ENCODE data around the gene SLC30A2.

Gene SLC30A2

DNA sequence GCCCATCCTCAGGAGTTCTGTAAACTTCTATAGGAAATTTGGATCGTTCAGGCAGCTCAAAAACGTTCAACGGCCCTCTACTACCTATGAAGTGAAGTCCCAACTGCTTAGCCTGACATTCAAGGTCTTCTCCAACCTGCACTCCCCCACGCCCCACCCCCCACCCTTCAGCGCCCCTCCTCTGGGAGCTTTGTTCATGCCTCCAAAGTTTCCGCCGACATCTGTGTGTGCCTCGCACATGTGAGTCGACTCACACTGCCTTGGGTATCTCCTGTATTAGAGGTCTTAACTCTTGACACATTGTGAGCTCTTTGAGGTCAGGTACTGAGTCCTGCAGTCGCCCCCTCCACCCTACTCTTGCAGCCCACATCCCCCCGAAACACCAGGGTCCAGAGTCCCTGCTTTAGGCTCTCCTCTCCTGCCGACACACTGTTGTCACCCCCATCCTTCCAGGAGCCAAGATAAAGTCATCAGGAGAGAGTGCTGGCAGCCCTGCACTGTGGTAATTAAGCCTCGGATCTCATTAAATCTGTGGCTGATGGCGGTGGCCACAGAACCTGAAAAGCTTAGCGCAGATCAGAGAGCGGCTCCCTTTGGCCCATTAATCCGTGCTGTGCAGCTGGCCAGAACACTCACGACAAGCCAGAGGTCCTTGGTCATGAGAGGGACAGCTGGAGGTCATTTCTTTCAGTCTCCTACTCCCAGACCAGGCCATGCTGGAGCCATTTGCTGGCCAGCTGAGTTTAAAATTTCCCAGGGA lies 46.7 kb downstream of the SLC30A2 start:
- Histone ChIP-seq H3K36me3 (ENCODE audit: control insufficient read depth in 2 of 2, insufficient read depth in 2 of 2, low read length in 2 of 2) (no peaks in the 10 kb centered on the region), H3K27me3 (ENCODE audit: control insufficient read depth in 2 of 2, insufficient read depth in 2 of 2, low read length in 2 of 2) (no peaks in the 10 kb centered on the region), H3K9me3 (ENCODE audit: control insufficient read depth in 2 of 2, low read length in 2 of 2) (no peaks in the 10 kb centered on the region), H3K27ac (ENCODE audit: low read depth in 2 of 2, low read length in 2 of 2) (no peak overlapping the region), H3K4me1 (ENCODE audit: control insufficient read depth in 2 of 2, insufficient read depth in 2 of 2, low read length in 2 of 2) (peaks cover 12 to 14% of the 10 kb centered on the region in 2 donors), H3K4me3 (ENCODE audit: low read length in 2 of 2) (no peak overlapping the region), H3K9ac (ENCODE audit: low read depth in 1 of 2, low read length in 2 of 2) (no peak overlapping the region)

DNA sequence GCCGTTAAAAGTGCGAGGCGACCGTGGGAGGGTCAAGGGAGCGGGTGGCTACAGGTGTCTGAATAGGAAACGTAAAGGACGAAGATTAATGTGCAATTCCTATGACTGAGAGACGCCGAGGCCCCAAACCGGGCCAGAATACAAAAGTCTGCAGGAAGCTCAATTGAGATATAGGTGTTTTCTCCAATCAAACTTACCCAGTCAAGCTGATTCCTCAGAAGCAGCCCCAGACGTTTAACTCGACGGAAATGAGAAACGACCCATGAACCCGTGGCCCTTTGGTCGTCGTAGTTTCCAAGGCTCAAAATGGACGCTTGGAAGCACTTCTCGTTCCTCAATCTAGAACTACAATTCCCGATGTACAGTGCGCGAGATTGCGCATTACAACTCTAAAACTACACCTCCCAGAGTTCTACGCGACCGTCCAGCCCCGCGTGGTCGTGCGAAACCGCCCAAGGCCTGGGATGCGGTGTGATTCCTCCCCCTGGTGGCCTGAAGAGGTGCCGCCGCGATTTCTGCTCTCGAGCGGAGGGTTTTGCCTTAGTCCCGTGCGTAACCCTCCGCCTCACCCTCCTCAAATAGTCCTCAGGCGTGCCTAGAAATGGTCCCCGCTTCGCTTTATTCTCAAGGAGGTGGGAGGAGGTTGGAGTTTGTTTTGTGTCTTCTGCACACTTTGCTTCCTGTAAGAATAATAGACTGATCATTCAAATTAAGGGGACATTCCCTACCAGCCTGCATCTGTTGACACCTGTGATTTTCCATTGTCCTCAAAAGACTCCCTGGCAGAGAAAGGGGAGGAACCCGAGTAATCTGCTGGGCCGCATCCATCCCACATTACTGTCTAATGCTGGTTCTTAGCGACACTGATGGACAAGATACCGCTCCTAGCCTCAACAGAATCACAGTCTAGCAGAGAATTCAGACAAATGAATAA lies 47.8 kb downstream of the SLC30A2 start, which contains the start of gene PAFAH2:
PAFAH2 (minus strand) TSS at position 236 of the 934 bp plus-strand sequence. CDS start 7,247 bp downstream, outside the sequence.
- H3K4me3 ChIP-seq (ENCODE audit: low read length in 2 of 2) = peak within 1 kb of the TSS; percentile 83 to 88
- peak within 1 kb of the TSS; percentile 73 to 81 for H3K9ac ChIP-seq (ENCODE audit: low read depth in 1 of 2, low read length in 2 of 2)
- H3K36me3 ChIP-seq (ENCODE audit: control insufficient read depth in 2 of 2, insufficient read depth in 2 of 2, low read length in 2 of 2) = peaks cover 0 to 2% of the 10 kb centered on the region in 2 donors
- H3K9me3 ChIP-seq (ENCODE audit: control insufficient read depth in 2 of 2, low read length in 2 of 2) = no peaks in the 10 kb centered on the region
- peak within 1 kb of the TSS; percentile 84 to 86 for H3K27ac ChIP-seq (ENCODE audit: low read depth in 2 of 2, low read length in 2 of 2)
- peaks cover 12 to 14% of the 10 kb centered on the region in 2 donors for H3K4me1 ChIP-seq (ENCODE audit: control insufficient read depth in 2 of 2, insufficient read depth in 2 of 2, low read length in 2 of 2)
- no peaks in the 10 kb centered on the region for H3K27me3 ChIP-seq (ENCODE audit: control insufficient read depth in 2 of 2, insufficient read depth in 2 of 2, low read length in 2 of 2)

DNA sequence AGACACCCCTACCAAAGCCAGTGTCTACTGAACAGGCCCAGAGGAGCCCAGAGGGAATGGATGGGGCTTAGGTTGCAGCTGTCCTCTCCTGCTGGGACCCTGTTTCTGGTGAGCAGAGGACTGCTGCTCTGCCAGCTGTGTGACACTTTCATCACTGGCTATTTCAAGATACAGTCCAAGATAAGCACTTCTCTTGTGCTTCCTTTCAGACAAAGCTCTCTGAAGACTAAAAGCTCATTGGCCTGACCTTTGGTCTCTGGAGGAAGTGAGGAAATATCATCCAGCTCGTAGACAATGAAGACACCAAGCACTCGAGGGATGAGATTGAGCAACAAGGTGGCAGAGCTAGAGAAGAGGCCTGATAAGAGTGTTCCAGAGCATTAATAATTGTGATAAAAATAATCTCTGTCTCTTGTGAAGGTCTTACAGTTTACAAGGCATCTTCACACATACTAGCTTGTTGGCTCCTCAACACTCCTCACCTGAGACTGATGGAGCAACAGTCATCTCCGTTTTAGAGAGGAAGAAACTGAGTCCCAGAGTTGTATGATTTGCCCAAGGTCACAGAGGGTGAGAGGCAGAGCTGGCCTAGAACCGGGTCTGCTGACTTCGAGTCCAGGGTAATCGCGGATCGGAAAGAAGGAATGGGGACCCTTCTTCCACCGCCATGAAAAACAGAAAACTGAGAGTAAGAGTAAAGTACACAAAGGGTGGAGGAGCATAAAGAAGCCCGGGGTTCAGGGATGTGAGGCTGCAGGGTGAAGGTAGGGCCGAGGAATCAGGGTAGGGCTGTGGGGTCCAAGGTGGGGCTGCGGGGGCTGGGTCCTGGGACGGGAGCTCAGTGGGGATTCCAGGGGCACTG lies 48.7 kb downstream of the SLC30A2 start:
- H3K9me3 ChIP-seq (ENCODE audit: control insufficient read depth in 2 of 2, low read length in 2 of 2) = no peaks in the 10 kb centered on the region
- no peaks in the 10 kb centered on the region for H3K27me3 ChIP-seq (ENCODE audit: control insufficient read depth in 2 of 2, insufficient read depth in 2 of 2, low read length in 2 of 2)
- peaks cover 0 to 3% of the 10 kb centered on the region in 2 donors for H3K36me3 ChIP-seq (ENCODE audit: control insufficient read depth in 2 of 2, insufficient read depth in 2 of 2, low read length in 2 of 2)
- peak overlapping the region; percentile 73 to 81 for H3K9ac ChIP-seq (ENCODE audit: low read depth in 1 of 2, low read length in 2 of 2)
- H3K4me1 ChIP-seq (ENCODE audit: control insufficient read depth in 2 of 2, insufficient read depth in 2 of 2, low read length in 2 of 2) = peaks cover 12 to 14% of the 10 kb centered on the region in 2 donors
- peak overlapping the region; percentile 83 to 88 for H3K4me3 ChIP-seq (ENCODE audit: low read length in 2 of 2)
- peak overlapping the region; percentile 84 to 86 for H3K27ac ChIP-seq (ENCODE audit: low read depth in 2 of 2, low read length in 2 of 2)

DNA sequence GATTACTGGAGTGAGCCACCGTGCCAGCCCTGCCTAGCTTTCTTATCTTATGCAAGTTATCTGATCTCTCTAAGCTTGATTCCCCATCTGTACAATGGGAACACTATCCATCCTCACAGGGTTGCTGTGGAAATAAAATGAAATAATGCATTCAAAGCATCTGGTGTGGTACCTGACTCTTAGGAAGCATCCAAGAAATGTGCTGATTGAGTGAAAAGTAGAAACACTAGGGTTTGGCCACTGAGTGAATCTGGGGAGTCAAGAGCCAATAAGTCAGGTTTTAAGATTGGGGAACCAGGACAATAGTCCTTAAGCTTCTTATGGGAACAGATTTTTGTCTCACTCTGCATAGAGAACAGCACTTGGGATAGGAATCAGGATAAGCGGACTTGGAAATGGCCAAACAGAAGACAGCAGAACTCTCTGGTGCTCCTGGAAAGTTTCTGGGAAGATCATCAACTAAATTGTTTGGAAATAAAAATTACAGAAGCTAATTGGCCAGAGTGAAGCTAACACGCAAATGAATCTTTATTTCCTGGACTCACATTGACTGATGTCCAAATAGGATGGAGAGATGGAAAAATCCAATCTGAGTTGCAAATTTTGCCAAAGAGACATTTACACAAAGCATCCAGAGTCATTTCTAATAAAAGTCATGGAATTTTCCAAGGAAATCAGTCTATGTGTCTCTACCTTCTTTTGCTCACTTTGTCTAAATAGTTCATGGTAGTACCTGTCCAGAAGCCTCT lies 51.3 kb downstream of the SLC30A2 start:
- H3K27me3 ChIP-seq (ENCODE audit: control insufficient read depth in 2 of 2, insufficient read depth in 2 of 2, low read length in 2 of 2) = no peaks in the 10 kb centered on the region
- no peak overlapping the region for H3K9ac ChIP-seq (ENCODE audit: low read depth in 1 of 2, low read length in 2 of 2)
- no peak overlapping the region for H3K27ac ChIP-seq (ENCODE audit: low read depth in 2 of 2, low read length in 2 of 2)
- no peaks in the 10 kb centered on the region for H3K9me3 ChIP-seq (ENCODE audit: control insufficient read depth in 2 of 2, low read length in 2 of 2)
- peaks cover 12 to 14% of the 10 kb centered on the region in 2 donors for H3K4me1 ChIP-seq (ENCODE audit: control insufficient read depth in 2 of 2, insufficient read depth in 2 of 2, low read length in 2 of 2)
- no peak overlapping the region for H3K4me3 ChIP-seq (ENCODE audit: low read length in 2 of 2)
- H3K36me3 ChIP-seq (ENCODE audit: control insufficient read depth in 2 of 2, insufficient read depth in 2 of 2, low read length in 2 of 2) = peaks cover 3 to 7% of the 10 kb centered on the region in 2 donors

DNA sequence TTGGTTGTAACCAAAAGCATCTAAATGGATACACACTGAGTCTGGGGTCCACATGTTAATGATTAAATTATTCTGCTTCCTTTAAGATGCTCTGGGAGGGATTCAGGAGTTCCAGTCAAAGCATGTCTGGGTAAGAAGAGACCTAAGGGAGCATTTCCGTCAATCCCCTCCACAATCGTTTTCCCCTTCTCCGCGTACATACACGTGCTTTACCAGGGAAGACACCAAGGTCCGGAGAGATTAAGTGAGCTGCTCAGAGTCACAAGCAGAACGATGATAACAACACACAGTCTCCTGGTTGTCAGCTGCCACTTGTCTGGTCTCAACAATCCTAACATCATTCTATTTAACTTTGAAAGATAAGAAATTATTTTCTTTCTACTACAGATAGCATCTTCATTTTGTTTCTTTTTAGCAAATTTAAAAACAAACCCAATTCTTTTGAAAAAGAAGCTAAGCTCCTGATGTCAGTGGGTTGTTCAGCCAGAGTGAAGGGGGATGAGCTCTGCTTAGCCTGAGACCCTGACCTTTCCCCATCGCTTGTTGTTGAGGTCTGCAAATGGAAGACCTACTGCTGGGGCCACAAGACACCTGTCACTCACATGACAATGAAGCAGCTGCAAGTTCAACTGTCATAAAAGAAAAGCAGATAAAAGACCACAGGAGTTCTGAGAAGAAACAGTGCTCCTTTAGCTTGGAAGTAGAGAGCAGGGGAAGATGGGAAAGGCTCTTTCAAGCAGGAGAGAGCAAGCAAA lies 52.5 kb downstream of the SLC30A2 start:
- Histone ChIP-seq H3K27me3 (ENCODE audit: control insufficient read depth in 2 of 2, insufficient read depth in 2 of 2, low read length in 2 of 2) (no peaks in the 10 kb centered on the region), H3K4me1 (ENCODE audit: control insufficient read depth in 2 of 2, insufficient read depth in 2 of 2, low read length in 2 of 2) (peaks cover 8 to 12% of the 10 kb centered on the region in 2 donors), H3K36me3 (ENCODE audit: control insufficient read depth in 2 of 2, insufficient read depth in 2 of 2, low read length in 2 of 2) (peaks cover 3 to 9% of the 10 kb centered on the region in 2 donors), H3K27ac (ENCODE audit: low read depth in 2 of 2, low read length in 2 of 2) (no peak overlapping the region), H3K9ac (ENCODE audit: low read depth in 1 of 2, low read length in 2 of 2) (no peak overlapping the region), H3K4me3 (ENCODE audit: low read length in 2 of 2) (no peak overlapping the region), H3K9me3 (ENCODE audit: control insufficient read depth in 2 of 2, low read length in 2 of 2) (no peaks in the 10 kb centered on the region)

DNA sequence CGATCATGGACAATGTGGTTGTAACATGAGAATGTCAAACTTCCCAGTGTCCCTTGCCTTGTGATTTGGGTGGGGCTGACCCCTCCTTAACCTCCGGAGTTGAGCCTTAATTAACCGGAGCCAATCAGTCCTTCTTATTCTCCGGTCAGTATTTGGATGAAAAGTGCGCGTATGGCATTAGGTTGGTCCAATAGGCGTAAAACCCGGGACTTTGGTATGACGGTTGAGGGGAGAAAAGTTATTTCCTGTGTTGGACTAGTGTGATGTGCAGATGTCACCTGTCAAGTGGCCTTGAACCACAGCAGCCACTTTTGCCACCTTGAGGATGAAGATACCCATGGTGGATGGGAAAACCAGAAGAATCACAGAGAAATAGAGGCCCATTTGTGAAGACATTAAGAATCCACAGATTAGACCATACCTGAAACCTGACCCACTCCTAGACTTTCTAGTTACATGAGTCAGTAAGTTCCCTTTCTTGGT lies 53.2 kb downstream of the SLC30A2 start:
- Histone ChIP-seq H3K27me3 (ENCODE audit: control insufficient read depth in 2 of 2, insufficient read depth in 2 of 2, low read length in 2 of 2) (no peaks in the 10 kb centered on the region), H3K9ac (ENCODE audit: low read depth in 1 of 2, low read length in 2 of 2) (no peak overlapping the region), H3K4me1 (ENCODE audit: control insufficient read depth in 2 of 2, insufficient read depth in 2 of 2, low read length in 2 of 2) (peaks cover 7 to 11% of the 10 kb centered on the region in 2 donors), H3K27ac (ENCODE audit: low read depth in 2 of 2, low read length in 2 of 2) (no peak overlapping the region), H3K4me3 (ENCODE audit: low read length in 2 of 2) (no peak overlapping the region), H3K9me3 (ENCODE audit: control insufficient read depth in 2 of 2, low read length in 2 of 2) (no peaks in the 10 kb centered on the region), H3K36me3 (ENCODE audit: control insufficient read depth in 2 of 2, insufficient read depth in 2 of 2, low read length in 2 of 2) (peaks cover 9 to 13% of the 10 kb centered on the region in 2 donors)

DNA sequence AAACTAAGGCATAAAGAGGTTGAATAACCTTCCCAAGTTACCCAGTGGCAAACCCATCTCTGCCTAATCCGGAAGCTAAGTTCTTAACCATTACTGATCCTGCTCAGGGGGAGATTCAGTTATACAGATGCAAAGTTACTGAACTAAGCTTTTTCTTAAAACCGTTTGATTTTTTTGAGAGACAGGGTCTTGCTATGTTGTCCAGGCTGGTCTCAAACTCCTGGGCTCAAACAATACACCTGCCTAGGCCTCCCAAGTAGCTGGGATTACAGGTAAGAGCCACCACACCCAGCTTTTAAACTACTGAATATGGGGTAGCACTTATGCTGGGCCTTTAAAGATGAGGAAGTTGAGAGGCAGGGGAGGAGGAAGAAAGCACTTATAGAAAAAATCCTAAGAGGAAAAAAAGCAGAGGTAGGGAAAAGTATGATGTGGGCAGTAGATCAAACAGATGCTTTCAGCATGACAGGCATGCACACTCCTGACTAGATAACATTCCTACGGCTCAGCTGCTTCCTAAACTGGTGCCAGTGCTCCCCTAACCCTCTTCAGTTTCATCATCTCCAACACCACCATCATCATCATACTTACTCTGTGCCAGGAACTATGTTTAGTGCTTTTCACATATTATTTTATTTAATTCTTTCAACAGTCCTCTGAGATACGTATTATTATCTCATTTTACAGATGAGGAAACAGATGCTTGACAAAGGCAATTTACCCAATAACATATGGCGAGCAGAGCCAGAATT lies 53.8 kb downstream of the SLC30A2 start:
- Histone ChIP-seq H3K9me3 (ENCODE audit: control insufficient read depth in 2 of 2, low read length in 2 of 2) (no peaks in the 10 kb centered on the region), H3K4me1 (ENCODE audit: control insufficient read depth in 2 of 2, insufficient read depth in 2 of 2, low read length in 2 of 2) (peaks cover 5 to 6% of the 10 kb centered on the region in 2 donors), H3K36me3 (ENCODE audit: control insufficient read depth in 2 of 2, insufficient read depth in 2 of 2, low read length in 2 of 2) (peaks cover 9 to 15% of the 10 kb centered on the region in 2 donors), H3K27me3 (ENCODE audit: control insufficient read depth in 2 of 2, insufficient read depth in 2 of 2, low read length in 2 of 2) (no peaks in the 10 kb centered on the region), H3K9ac (ENCODE audit: low read depth in 1 of 2, low read length in 2 of 2) (no peak overlapping the region), H3K27ac (ENCODE audit: low read depth in 2 of 2, low read length in 2 of 2) (no peak overlapping the region), H3K4me3 (ENCODE audit: low read length in 2 of 2) (no peak overlapping the region)

DNA sequence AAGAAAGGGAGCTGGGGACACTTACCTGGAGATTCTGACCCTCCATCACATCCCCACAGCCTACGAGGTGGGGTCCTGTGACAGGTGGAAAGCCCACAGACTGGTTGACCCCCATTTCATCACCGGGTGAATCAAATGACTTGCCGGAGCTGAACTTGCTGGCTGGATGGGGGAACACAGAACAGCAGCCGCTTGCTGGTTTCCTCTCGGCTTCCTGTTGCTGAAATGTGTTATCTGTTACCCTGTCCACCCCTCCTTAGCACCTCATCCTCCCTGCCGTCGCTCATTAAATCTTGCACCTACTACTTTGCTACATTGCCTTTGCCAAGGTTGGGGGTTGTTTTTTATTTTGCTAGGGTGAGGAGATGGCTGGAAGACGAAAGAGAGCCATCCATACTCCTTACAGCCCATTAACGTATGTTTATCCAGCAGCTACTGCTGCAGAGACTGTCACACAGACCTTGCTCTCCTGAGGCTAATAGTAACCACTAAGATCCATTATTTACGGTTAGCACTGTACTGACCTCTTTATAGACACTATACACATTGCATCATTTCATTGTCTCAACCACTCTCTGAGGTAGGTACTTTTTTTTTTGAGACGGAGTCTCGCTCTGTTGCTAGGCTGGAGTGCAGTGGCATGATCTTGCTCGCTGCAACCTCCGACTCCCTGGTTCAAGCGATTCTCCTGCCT lies 55.1 kb downstream of the SLC30A2 start:
- peaks cover 11 to 23% of the 10 kb centered on the region in 2 donors for H3K36me3 ChIP-seq (ENCODE audit: control insufficient read depth in 2 of 2, insufficient read depth in 2 of 2, low read length in 2 of 2)
- no peaks in the 10 kb centered on the region for H3K9me3 ChIP-seq (ENCODE audit: control insufficient read depth in 2 of 2, low read length in 2 of 2)
- no peaks in the 10 kb centered on the region for H3K4me1 ChIP-seq (ENCODE audit: control insufficient read depth in 2 of 2, insufficient read depth in 2 of 2, low read length in 2 of 2)
- no peaks in the 10 kb centered on the region for H3K27me3 ChIP-seq (ENCODE audit: control insufficient read depth in 2 of 2, insufficient read depth in 2 of 2, low read length in 2 of 2)
- H3K9ac ChIP-seq (ENCODE audit: low read depth in 1 of 2, low read length in 2 of 2) = no peak overlapping the region
- H3K27ac ChIP-seq (ENCODE audit: low read depth in 2 of 2, low read length in 2 of 2) = no peak overlapping the region
- H3K4me3 ChIP-seq (ENCODE audit: low read length in 2 of 2) = peak overlapping the region in 1 of 2 donors; percentile 67
